ENCODE data around the gene NKX6-2.
"Not testable (repeated sequence)": the region's sequence is repeated elsewhere in the genome, so short reads cannot be mapped to it uniquely, and the experiment has no call there.

The NKX6-2 gene

GRCh38 chr10:132785723-132786475, at the start of gene NKX6-2:
Gene NKX6-2, minus strand, starts transcription at chr10:132786147. Its CDS starts 199 bp downstream, at chr10:132785948.
- FAIRE-seq = no peak

GRCh38 chr10:132834891-132835847, 49.2 kb upstream of the NKX6-2 start:
- FAIRE-seq = no peak

GRCh38 chr10:132834311-132834761, 48.4 kb upstream of the NKX6-2 start:
- no peak for FAIRE-seq

GRCh38 chr10:132833421-132834111, 47.6 kb upstream of the NKX6-2 start:
- FAIRE-seq = no peak

- no peak for FAIRE-seq
Measured at GRCh38 chr10:132832186-132832969, 46.4 kb upstream of the NKX6-2 start.

- no peak for FAIRE-seq
Measured at GRCh38 chr10:132829403-132829802, 43.5 kb upstream of the NKX6-2 start.

GRCh38 chr10:132828681-132829080, 42.7 kb upstream of the NKX6-2 start:
- FAIRE-seq = no peak

- FAIRE-seq = no peak
Measured at GRCh38 chr10:132827861-132828539, 42.1 kb upstream of the NKX6-2 start.

- no peak for FAIRE-seq
Measured at GRCh38 chr10:132827423-132827789, 41.5 kb upstream of the NKX6-2 start.

GRCh38 chr10:132826524-132827422, 40.8 kb upstream of the NKX6-2 start:
- no peak for FAIRE-seq

GRCh38 chr10:132825783-132826523, 40.0 kb upstream of the NKX6-2 start:
- FAIRE-seq = not testable (repeated sequence)

- FAIRE-seq = no peak
Measured at GRCh38 chr10:132820056-132820455, 34.1 kb upstream of the NKX6-2 start.

GRCh38 chr10:132817701-132818211, 31.8 kb upstream of the NKX6-2 start:
- FAIRE-seq = no peak

GRCh38 chr10:132816718-132817117, 30.8 kb upstream of the NKX6-2 start:
- FAIRE-seq = no peak

- no peak for FAIRE-seq
Measured at GRCh38 chr10:132815168-132815857, 29.4 kb upstream of the NKX6-2 start.

- no peak for FAIRE-seq
Measured at GRCh38 chr10:132814469-132814856, 28.5 kb upstream of the NKX6-2 start.

GRCh38 chr10:132813560-132814468, 27.9 kb upstream of the NKX6-2 start:
- FAIRE-seq = no peak

GRCh38 chr10:132813001-132813401, 27.1 kb upstream of the NKX6-2 start:
- no peak for FAIRE-seq
